GM12864 (cell line): Measurements from ENCODE around the gene OR2A2.

Source experiments
- DNase-seq: peaks from one replicate; pipeline ENCODE4 v3.0.0-alpha.2; 2011; ENCODE audit warnings: low read depth
- H3K4me3 ChIP-seq: 2 replicates; pipeline ENCODE4 v1.5.1; 2011; ENCODE audit warnings: mild to moderate bottlenecking, low read depth, low read length, control low read depth
- TF ChIP-seq, protein P1 (sequence below): IDR thresholded peaks from 2 replicates; pipeline ENCODE4 v1.5.1; 2011; ENCODE audit warnings: low read depth, mild to moderate bottlenecking, moderate library complexity, low read length, control low read depth, inconsistent platforms; ENCODE audit errors: missing control alignments

The OR2A2 gene, protein sequence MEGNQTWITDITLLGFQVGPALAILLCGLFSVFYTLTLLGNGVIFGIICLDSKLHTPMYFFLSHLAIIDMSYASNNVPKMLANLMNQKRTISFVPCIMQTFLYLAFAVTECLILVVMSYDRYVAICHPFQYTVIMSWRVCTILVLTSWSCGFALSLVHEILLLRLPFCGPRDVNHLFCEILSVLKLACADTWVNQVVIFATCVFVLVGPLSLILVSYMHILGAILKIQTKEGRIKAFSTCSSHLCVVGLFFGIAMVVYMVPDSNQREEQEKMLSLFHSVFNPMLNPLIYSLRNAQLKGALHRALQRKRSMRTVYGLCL

DNA sequence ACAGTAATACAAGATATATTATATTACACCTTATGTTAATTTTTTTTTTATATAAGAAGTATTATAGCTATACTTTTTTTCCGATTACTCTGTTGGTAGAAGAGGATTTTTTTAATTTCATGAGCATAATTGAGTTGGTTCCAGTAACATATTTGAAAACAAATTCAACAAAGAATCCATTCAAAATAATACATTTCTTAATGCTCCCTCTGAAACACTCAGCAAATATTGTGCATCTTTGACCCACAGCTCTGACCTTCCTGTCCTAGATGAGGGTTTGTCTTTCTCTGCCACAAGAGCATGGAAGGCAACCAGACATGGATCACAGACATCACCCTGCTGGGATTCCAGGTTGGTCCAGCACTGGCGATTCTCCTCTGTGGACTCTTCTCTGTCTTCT lies at the start of gene OR2A2:
Gene OR2A2 (plus strand): TSS at position 301 of the 400 bp plus-strand sequence. CDS start 0 bp downstream, at position 301.
- TF ChIP-seq, protein P1, sequence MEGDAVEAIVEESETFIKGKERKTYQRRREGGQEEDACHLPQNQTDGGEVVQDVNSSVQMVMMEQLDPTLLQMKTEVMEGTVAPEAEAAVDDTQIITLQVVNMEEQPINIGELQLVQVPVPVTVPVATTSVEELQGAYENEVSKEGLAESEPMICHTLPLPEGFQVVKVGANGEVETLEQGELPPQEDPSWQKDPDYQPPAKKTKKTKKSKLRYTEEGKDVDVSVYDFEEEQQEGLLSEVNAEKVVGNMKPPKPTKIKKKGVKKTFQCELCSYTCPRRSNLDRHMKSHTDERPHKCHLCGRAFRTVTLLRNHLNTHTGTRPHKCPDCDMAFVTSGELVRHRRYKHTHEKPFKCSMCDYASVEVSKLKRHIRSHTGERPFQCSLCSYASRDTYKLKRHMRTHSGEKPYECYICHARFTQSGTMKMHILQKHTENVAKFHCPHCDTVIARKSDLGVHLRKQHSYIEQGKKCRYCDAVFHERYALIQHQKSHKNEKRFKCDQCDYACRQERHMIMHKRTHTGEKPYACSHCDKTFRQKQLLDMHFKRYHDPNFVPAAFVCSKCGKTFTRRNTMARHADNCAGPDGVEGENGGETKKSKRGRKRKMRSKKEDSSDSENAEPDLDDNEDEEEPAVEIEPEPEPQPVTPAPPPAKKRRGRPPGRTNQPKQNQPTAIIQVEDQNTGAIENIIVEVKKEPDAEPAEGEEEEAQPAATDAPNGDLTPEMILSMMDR, result no peak
- no peak for DNase-seq
- H3K4me3 ChIP-seq, result no peak within 1 kb of the TSS

DNA sequence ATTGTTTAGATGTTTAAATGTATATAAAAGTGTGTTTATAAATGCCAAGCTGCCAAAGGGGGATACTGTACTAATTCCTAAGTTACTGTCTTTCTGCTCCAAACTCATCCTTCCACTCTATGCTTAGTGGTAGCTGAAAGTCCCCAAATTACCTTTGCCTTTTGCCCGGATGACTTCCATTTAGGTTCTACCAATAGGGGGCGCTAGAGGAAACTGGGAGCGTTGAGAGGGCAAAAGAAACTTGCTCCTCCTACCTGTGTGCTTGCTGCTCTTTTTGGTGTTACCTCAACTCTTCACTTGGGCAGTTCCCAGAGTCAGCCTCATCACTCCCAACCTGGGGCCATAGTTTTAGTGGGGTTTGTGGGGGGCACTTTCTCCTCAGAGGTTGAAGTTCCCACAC lies 45.7 kb upstream of the OR2A2 start:
- no peak overlapping the region for H3K4me3 ChIP-seq
- DNase-seq, result no peak
- TF ChIP-seq, protein P1, result peak; percentile 62

DNA sequence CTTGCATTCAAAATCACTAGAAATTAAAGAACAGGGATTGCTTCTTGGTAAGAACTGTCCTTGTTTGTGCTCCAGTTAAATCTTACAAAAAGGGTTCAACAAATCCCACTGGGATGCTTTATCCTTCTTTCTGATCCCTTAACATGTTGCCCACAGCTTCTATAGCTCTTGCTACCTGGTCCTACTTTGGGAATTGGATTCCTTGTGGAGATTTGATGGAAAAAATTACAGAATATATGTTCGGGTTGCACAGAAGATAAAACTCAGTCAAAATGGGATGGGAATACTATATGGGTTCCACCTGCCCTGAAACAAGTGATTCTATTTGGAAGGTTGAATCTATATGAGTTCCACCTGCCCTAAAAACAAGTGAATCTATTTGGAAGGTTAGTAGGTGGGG lies 39.9 kb upstream of the OR2A2 start, which contains the start of gene OR2A25:
Gene OR2A25 (plus strand): TSS at position 301 of the 400 bp plus-strand sequence. CDS start 4,409 bp downstream, outside the sequence.
- no peak within 1 kb of the TSS for H3K4me3 ChIP-seq
- TF ChIP-seq, protein P1, result no peak
- no peak for DNase-seq

DNA sequence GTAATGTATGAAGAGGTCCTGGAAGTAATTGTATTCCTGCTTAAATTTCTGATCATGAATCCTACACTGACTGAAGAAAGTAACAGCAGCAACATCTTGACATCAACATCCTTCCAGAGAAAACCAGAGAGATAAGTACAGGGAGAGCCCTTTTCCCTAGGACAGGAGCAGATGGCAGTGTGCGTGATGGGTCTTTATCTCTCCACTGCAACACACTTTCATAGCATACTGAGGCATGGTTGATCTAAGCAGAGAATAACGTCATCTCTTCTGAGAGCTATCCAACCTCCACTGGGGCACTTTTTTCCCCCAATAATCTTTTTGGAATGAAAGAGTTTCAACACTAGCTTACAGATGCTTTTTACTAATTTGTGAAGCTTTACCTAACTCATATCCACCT lies 39.4 kb upstream of the OR2A2 start:
- no peak for DNase-seq
- H3K4me3 ChIP-seq, result no peak overlapping the region
- TF ChIP-seq, protein P1, result no peak

DNA sequence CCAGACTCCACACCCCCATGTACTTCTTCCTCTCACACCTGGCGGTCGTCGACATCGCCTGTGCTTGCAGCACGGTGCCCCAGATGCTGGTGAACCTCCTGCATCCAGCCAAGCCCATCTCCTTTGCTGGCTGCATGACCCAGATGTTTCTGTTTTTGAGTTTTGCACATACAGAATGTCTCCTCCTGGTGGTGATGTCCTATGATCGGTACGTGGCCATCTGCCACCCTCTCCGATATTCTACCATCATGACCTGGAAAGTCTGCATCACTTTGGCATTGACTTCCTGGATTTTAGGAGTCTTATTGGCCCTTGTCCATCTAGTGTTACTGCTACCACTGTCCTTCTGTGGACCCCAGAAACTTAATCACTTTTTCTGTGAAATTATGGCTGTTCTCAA lies 35.0 kb upstream of the OR2A2 start:
- DNase-seq, result no peak
- TF ChIP-seq, protein P1, result no peak
- H3K4me3 ChIP-seq, result no peak overlapping the region

DNA sequence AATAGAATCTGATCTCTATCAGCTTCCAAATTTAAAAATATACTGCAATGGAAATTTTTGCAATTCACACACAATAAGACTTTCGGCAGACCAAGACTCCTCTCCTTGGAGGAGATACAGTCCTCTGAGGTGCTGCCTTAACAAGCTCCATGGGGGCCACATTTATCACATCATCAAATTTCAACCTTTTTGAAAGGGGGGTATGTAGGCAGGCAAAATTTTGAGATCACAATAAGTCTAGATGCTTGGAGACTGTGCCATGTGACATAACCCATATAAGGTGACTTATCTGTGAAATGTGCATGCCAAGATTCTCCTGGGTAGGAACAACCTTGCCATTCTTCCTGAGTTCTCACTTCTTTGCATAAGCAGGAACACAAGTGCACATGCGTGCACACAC lies 23.4 kb upstream of the OR2A2 start, which contains the start of gene OR2A12:
Gene OR2A12 (plus strand): TSS at position 301 of the 400 bp plus-strand sequence. CDS start 8,830 bp downstream, outside the sequence.
- TF ChIP-seq, protein P1, result no peak

DNA sequence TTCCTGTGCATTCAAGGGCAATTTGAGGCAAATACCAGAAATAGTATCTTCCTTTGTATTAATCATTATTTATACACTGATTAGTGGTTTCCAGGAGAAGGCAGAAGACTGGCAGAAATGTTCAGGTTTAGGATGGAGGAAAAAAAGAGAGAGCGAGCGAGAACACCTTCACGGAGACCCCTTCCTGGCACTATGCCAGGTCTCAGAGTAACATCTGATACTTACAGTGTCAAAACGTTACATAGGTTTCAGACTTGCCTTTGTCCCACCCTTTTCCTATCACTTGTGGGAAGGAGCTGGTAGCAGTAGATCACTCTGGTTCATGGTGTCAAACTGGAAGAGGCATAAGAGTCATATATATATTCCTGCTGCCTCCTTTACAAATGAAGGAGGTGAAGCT lies 22.7 kb upstream of the OR2A2 start:
- TF ChIP-seq, protein P1, result no peak
- no peak for DNase-seq
- H3K4me3 ChIP-seq, result no peak overlapping the region

More for the DNA sequence above, 23.4 kb upstream of the OR2A2 start, which contains the start of gene OR2A12:
- DNase-seq, result no peak
- no peak within 1 kb of the TSS for H3K4me3 ChIP-seq
